Nephron (organoid): ENCODE measurements around the gene GNAI3.
"Not testable (repeated sequence)": the region's sequence is repeated elsewhere in the genome, so short reads cannot be mapped to it uniquely, and the experiment has no call there.

ENCODE experiments used
- H3K27ac Mint-ChIP-seq, 3 experiments: 2 replicates each; pipeline ENCODE4 v1.8.0; 2020; ENCODE audit warnings: mixed read lengths in 3 of 3, mild to moderate bottlenecking in 2 of 3, moderate library complexity in 1 of 3
- H3K27me3 Mint-ChIP-seq: 2 replicates; pipeline ENCODE4 v1.8.0; 2021; ENCODE audit warnings: low read depth, mild to moderate bottlenecking, moderate library complexity, mixed read lengths
- H3K36me3 Mint-ChIP-seq: 2 replicates; pipeline ENCODE4 v1.8.0; 2020; ENCODE audit warnings: low read depth, mixed read lengths
- H3K4me1 Mint-ChIP-seq: 2 replicates; pipeline ENCODE4 v1.8.0; 2020; ENCODE audit warnings: mixed read lengths
- H3K4me3 Mint-ChIP-seq, 3 experiments: 2 replicates each; pipeline ENCODE4 v1.8.0; 2020; ENCODE audit warnings: mild to moderate bottlenecking in 3 of 3, mixed read lengths in 3 of 3, moderate library complexity in 2 of 3
- H3K9me3 Mint-ChIP-seq: 2 replicates; pipeline ENCODE4 v1.8.0; 2020; ENCODE audit warnings: mixed read lengths
- TF ChIP-seq, protein P1 (sequence below), 3 experiments: fragments of 200-600 bp; sonication (generic); IDR thresholded peaks; one replicate each; pipeline ENCODE4 v1.5.0; 2021; ENCODE audit warnings: antibody characterized with exemption in 3 of 3; ENCODE audit not compliant: unreplicated experiment in 3 of 3

GNAI3 gene

DNA sequence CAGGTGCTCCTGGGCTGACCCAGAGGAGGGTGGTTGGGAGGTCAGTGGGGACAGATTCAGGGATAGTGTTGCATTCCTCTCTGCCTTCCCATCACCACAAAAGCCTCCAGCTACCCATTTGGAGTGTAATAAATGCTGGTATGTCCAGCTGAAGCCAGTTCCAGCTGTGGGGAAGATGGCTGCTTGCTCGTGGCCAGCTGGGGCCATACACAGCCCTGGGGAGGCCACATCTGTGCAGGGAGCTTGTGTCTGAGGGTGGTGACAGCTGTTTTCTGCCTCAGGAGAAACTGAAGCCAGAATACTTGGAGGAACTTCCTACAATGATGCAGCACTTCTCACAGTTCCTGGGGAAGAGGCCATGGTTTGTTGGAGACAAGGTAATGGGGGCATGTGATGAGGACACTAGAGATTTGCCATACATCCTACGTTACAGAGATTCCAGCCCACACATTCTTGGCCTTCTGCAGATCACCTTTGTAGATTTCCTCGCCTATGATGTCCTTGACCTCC is 110.2 kb downstream of the GNAI3 start:
- peaks cover 35% of the 10 kb centered on the region for H3K4me1 Mint-ChIP-seq
- peaks cover 8% of the 10 kb centered on the region for H3K27me3 Mint-ChIP-seq
- H3K9me3 Mint-ChIP-seq: no peaks in the 10 kb centered on the region
- peaks cover 17% of the 10 kb centered on the region for H3K36me3 Mint-ChIP-seq
- peak overlapping the region; percentile 37 to 91 (median 65) for H3K27ac Mint-ChIP-seq
- TF ChIP-seq, protein P1, sequence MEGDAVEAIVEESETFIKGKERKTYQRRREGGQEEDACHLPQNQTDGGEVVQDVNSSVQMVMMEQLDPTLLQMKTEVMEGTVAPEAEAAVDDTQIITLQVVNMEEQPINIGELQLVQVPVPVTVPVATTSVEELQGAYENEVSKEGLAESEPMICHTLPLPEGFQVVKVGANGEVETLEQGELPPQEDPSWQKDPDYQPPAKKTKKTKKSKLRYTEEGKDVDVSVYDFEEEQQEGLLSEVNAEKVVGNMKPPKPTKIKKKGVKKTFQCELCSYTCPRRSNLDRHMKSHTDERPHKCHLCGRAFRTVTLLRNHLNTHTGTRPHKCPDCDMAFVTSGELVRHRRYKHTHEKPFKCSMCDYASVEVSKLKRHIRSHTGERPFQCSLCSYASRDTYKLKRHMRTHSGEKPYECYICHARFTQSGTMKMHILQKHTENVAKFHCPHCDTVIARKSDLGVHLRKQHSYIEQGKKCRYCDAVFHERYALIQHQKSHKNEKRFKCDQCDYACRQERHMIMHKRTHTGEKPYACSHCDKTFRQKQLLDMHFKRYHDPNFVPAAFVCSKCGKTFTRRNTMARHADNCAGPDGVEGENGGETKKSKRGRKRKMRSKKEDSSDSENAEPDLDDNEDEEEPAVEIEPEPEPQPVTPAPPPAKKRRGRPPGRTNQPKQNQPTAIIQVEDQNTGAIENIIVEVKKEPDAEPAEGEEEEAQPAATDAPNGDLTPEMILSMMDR (IDR thresholded peaks at IDR 0.05; ENCODE audit: unreplicated experiment in 3 of 3): no peak
- peak overlapping the region; percentile 62 to 82 (median 78) for H3K4me3 Mint-ChIP-seq

DNA sequence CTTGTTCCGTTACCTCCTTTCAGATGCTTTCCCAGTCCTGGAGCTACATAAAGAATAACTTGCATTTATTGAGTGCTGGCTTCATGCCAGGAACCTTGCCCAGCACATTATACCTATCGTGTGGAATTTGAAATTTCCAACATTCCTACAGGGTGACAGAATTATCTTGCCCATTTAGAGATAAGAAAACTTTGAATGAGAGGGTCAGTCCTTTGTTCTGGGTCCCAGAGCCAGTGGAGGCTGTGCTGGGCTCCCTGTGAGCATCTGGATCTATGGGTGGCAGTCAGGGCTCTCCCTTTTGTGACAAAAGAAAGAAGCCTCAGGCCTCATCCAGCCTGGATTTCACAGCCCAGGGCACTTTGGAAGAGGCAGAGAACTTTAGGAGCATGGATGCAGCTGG is 110.7 kb downstream of the GNAI3 start:
- Mint-ChIP-seq H3K9me3 (no peaks in the 10 kb centered on the region), H3K27me3 (peaks cover 5% of the 10 kb centered on the region), H3K4me1 (peaks cover 34% of the 10 kb centered on the region), H3K4me3 (peak overlapping the region; percentile 42 to 76 (median 66)), H3K27ac (peak overlapping the region; percentile 65 to 91 (median 82)), H3K36me3 (peaks cover 17% of the 10 kb centered on the region)
- TF ChIP-seq, protein P1 (IDR thresholded peaks at IDR 0.05; ENCODE audit: unreplicated experiment in 3 of 3): no peak

DNA sequence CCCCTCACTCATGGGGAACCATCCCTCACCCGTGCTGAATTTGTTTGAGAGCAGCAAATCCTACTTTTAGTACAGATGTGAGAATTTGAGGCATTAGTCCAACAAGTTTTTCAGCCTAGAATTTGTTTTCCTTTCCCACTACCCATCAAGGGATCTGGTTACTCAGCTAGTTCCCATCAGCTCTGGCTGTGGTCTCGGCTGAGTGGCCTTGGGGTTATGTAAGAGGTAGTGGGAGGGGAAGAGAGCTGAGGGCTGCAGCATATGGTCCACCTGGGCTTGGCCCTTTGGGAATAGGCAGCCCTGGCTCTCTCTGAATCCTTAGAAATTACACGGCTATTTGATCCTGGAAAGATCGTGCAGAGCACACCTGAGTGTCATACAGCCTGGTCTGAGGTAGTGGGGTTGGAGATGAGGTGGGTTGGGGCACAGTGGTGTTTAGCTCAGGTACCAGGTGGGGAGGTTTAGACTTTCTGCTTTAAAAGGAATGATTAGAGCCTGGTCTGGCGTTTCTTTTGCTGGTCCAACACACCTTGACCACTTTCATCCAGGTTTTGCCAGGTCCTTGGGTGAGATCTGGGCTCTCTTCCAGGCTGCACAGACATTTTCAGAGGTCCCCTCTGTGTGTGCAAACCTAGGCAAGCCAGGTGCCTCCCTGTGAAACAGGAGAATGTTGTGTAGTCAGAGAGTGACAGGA is 111.7 kb downstream of the GNAI3 start:
- TF ChIP-seq, protein P1 (IDR thresholded peaks at IDR 0.05; ENCODE audit: unreplicated experiment in 3 of 3): no peak
- Mint-ChIP-seq H3K4me3 (peak overlapping the region in 1 of 3 experiments; percentile 48), H3K9me3 (no peaks in the 10 kb centered on the region), H3K27ac (peak overlapping the region; percentile 65 to 91 (median 82)), H3K36me3 (peaks cover 17% of the 10 kb centered on the region), H3K4me1 (peaks cover 24% of the 10 kb centered on the region), H3K27me3 (no peaks in the 10 kb centered on the region)

DNA sequence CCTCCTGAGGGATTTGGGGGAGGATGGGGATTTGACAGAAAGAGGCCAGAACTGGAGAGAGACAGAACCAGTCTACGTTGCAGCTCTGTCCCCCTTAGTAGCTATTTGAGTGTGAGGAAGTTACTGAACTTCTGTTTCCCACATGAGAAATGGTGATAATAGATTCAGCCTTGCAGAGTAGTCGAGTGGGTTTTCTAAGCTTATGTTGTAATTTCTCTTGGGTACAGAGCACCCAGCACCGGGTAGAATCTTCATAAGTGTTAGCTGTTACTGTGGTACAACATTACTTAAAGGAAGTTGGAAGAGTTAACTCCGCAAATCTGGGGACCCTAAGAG is 112.2 kb downstream of the GNAI3 start:
- not testable (repeated sequence) for H3K9me3 Mint-ChIP-seq, H3K4me3 Mint-ChIP-seq, H3K27me3 Mint-ChIP-seq
- Mint-ChIP-seq H3K27ac (peak overlapping the region in 1 of 3 experiments; percentile 91), H3K36me3 (peaks cover 21% of the 10 kb centered on the region), H3K4me1 (peaks cover 19% of the 10 kb centered on the region)

DNA sequence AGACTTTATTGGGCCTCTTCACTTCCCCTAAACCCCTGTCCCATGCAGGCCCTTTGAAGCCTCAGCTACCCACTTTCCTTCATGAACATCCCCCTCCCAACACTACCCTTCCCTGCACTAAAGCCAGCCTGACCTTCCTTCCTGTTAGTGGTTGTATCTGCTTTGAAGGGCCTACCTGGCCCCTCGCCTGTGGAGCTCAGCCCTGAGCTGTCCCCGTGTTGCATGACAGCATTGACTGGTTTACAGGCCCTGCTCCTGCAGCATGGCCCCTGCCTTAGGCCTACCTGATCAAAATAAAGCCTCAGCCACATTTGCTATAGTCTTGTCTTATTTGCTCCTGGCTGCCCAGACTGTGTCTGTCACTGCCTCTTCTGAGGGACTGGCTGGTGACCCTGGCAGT is 113.0 kb downstream of the GNAI3 start:
- TF ChIP-seq, protein P1 (IDR thresholded peaks at IDR 0.05; ENCODE audit: unreplicated experiment in 3 of 3): no peak
- Mint-ChIP-seq H3K27ac (no peak overlapping the region), H3K4me3 (no peak overlapping the region), H3K4me1 (peaks cover 15% of the 10 kb centered on the region), H3K36me3 (peaks cover 23% of the 10 kb centered on the region), H3K9me3 (no peaks in the 10 kb centered on the region), H3K27me3 (no peaks in the 10 kb centered on the region)

DNA sequence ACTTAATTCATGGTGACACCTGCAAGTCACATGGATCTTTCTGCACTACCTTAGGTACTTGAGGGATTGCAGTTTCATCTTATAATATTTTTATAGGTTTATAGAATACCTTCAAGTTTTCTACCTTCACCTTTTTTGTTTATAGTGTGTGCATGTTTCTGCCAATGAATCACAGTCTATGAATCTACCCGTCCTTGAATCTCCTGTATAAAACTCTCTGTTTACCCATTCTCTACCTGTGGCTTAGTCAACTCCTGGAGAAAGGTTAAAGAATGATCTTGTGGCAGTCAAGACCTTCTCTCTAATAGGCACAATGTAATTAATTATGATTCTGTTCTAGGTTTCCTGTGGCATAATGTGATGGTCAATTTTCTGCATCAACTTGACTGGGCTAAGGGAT is 116.3 kb downstream of the GNAI3 start:
- peaks cover 21% of the 10 kb centered on the region for H3K4me1 Mint-ChIP-seq
- TF ChIP-seq, protein P1 (IDR thresholded peaks at IDR 0.05; ENCODE audit: unreplicated experiment in 3 of 3): no peak
- H3K27me3 Mint-ChIP-seq: no peaks in the 10 kb centered on the region
- peaks cover 24% of the 10 kb centered on the region for H3K36me3 Mint-ChIP-seq
- no peaks in the 10 kb centered on the region for H3K9me3 Mint-ChIP-seq
- no peak overlapping the region for H3K4me3 Mint-ChIP-seq
- H3K27ac Mint-ChIP-seq: no peak overlapping the region
